ENCODE measurements around the gene PEX10.

DNA sequence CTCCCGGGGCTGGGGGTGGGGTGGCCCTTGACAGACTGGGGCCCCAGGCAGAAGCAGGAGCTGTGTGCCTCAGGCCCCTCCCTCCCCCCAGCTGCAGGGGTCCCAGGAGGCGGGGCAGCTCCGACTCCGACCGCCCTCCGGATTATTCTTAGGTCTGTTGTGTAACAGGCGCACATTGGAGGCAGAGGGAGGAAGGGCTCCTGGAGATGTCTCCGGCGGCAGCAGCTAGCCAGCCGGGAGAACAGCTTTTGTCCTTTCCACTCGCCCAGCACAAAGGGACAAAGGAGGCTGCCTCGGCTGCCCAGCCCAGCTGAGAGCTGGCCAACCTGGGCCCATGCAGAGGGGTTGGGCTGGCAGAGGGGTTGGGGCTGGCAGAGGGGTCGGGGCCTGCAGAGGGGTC, 34.0 kb upstream of the PEX10 start:
- TF ChIP-seq CTCF (IDR thresholded peaks at IDR 0.05; ENCODE audit: low read depth, low read length) (no peak), POLR2A (IDR thresholded peaks at IDR 0.05; ENCODE audit: extremely low read depth, insufficient read length) (no peak), MYC (IDR thresholded peaks at IDR 0.05; ENCODE audit: low read depth, low read length) (no peak)
